GM23338 (cell line): ENCODE results near the gene DNASE2.

ENCODE experiments used
- CTCF ChIP-seq, 2 experiments: fragments of 200-600 bp in 1 of 2; sonication (generic) in 1 of 2; conservative IDR thresholded peaks; 2 replicates each; pipeline versions ENCODE4 v1.5.1 to v1.6.1; 2016 to 2017; ENCODE audit warnings: antibody characterized with exemption in 2 of 2, low read depth in 2 of 2, mild to moderate bottlenecking in 2 of 2, moderate library complexity in 1 of 2
- POLR2AphosphoS5 ChIP-seq: IDR thresholded peaks from 2 replicates; pipeline ENCODE4 v1.6.1; 2016; ENCODE audit warnings: antibody characterized with exemption, low read depth

GRCh38 chr19:12842511-12842910 lies 38.7 kb downstream of the DNASE2 start:
- TF ChIP-seq CTCF (conservative IDR thresholded peaks at IDR 0.05; ENCODE audit: low read depth in 2 of 2) = no peak
- no peak for TF ChIP-seq POLR2AphosphoS5
